Measurements from ENCODE around the gene OGFOD3. TPM values are rescaled to one million over a fixed set of nuclear protein-coding genes. Genes with fewer than 3 reads are reported as not detected.
A peak's percentile ranks its signal among the peaks of the same experiment; 100 is the strongest.
"Not testable (repeated sequence)": the region's sequence is repeated elsewhere in the genome, so short reads cannot be mapped to it uniquely, and the experiment has no call there.

OGFOD3 gene
- total RNA-seq, 5 donors from 2014 or later (not counting 1 experiment from before 2014, with no cell fraction given): 22.0 to 32.2 (median 29.2) TPM

DNA sequence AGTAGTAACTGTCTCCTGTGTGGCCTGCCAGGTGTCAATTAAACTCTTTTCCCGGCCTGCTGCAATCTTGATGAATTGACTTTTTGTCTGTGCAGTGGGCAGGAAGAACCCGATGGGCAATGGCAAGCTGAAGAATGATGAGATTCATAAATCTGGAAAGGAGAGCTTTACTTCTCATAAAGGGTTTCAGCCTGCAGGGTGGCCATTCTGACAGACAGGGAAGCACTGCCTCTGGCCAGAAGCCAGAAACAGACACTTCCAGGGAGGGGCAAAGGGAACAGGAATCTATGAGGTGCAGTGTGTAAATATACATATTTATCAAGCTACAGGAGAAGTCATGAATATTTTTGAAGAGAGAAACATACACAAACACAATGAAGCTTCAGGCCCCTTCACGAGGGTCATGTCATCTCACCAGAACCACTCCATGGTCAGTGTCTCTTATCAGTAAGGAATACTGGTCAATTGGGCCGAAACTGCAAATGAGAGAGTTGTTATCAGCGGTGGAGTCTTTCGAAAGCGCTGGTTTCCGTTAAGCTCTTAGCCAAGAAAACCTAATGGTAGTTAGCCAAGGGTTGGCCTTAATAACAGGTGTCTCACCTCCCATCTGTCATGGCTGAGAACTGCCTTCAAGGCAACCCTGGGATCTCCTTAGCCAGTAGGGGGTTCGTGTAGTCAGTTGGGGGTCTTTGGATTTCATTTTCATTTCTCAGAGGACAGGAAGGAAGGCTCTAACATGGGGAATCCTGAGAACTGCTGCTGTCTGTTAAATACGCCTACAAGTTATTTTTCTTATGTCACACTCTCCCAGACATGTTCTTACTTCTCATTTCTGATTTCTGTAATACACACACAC lies 38.9 kb upstream of the OGFOD3 start:
- Mint-ChIP-seq H3K27ac (peak overlapping the region; percentile 94 to 97), H3K27me3 (no peaks in the 10 kb centered on the region), H3K36me3 (peaks cover 9% of the 10 kb centered on the region), H3K4me1 (peaks cover 25 to 32% (median 29%) of the 10 kb centered on the region in 3 donors), H3K9me3 (no peaks in the 10 kb centered on the region), H3K4me3 (peak overlapping the region; percentile 73 to 93 (median 89))
- H3K4me1 ChIP-seq (ENCODE audit: control insufficient read depth in 1 of 2, extremely low read depth in 1 of 2, insufficient read depth in 2 of 2, low read length in 2 of 2): peaks cover 16 to 27% of the 10 kb centered on the region in 2 experiments
- H3K9me3 ChIP-seq: no peaks in the 10 kb centered on the region
- ATAC-seq (replicated peaks in 1 of 4): no peak
- H3K27me3 ChIP-seq (replicated peaks in 1 of 2; ENCODE audit: control insufficient read depth in 2 of 2, extremely low read depth in 1 of 2, insufficient read depth in 2 of 2, low read length in 1 of 2): no peaks in the 10 kb centered on the region
- peaks cover 0 to 18% of the 10 kb centered on the region in 2 donors for H3K36me3 ChIP-seq (ENCODE audit: control insufficient read depth in 2 of 2, extremely low read depth in 1 of 2, insufficient read depth in 1 of 2, low read length in 1 of 2)
- WGBS (ENCODE audit: insufficient coverage): 42% methylated on average over 2 of the region's 10 CpGs
- peak overlapping the region; percentile 80 to 86 for H3K4me3 ChIP-seq (ENCODE audit: control insufficient read depth in 1 of 2, extremely low read depth in 1 of 2, low read length in 1 of 2)
- POLR2A ChIA-PET: interaction anchor here in 1 of 2 donors (0.6 to 1.1 kb wide), 2 partner anchors 38 to 160 kb away, joined by 3 read pairs; no protein-coding TSS in a partner anchor
- CTCF ChIA-PET: interaction anchor here in 1 of 2 donors (1.1 kb wide), 1 partner anchor 8 kb away, joined by 4 read pairs; no protein-coding TSS in a partner anchor
- peak overlapping the region; percentile 89 for H3K27ac ChIP-seq (ENCODE audit: low read length)
- DNase-seq: peak in 1 of 35 experiments; percentile 32

DNA sequence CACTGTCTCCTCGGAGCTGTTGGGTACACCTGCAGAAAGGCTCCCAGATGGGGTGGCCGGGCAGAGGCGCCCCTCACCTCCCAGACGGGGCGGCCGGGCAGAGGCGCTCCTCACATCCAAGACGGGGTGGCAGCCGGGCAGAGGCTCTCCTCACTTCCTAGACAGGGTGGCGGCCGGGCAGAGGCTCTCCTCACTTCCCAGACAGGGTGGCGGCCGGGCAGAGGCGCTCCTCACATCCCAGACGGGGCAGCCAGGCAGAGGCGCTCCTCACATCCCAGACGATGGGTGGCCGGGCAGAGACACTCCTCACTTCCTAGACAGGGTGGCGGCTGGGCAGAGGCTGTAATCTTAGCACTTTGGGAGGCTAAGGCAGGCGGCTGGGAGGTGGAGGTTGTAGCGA lies 35.3 kb upstream of the OGFOD3 start:
- peaks cover 22 to 30% of the 10 kb centered on the region in 2 experiments for H3K4me1 ChIP-seq (ENCODE audit: control insufficient read depth in 1 of 2, extremely low read depth in 1 of 2, insufficient read depth in 2 of 2, low read length in 2 of 2)
- H3K9me3 ChIP-seq; H3K4me3 ChIP-seq (ENCODE audit: control insufficient read depth in 1 of 2, extremely low read depth in 1 of 2, low read length in 1 of 2); CTCF ChIA-PET; H3K9me3 Mint-ChIP-seq; ATAC-seq (replicated peaks in 1 of 4); H3K4me3 Mint-ChIP-seq; H3K27ac Mint-ChIP-seq; H3K27me3 Mint-ChIP-seq; H3K27ac ChIP-seq (ENCODE audit: low read length); DNase-seq; H3K27me3 ChIP-seq (replicated peaks in 1 of 2; ENCODE audit: control insufficient read depth in 2 of 2, extremely low read depth in 1 of 2, insufficient read depth in 2 of 2, low read length in 1 of 2); H3K36me3 ChIP-seq (ENCODE audit: control insufficient read depth in 2 of 2, extremely low read depth in 1 of 2, insufficient read depth in 1 of 2, low read length in 1 of 2); POLR2A ChIA-PET; H3K36me3 Mint-ChIP-seq: not testable (repeated sequence)
- peaks cover 38 to 45% (median 45%) of the 10 kb centered on the region in 3 donors for H3K4me1 Mint-ChIP-seq
- 97% methylated on average over 11 of the region's 21 CpGs for WGBS (ENCODE audit: insufficient coverage)

DNA sequence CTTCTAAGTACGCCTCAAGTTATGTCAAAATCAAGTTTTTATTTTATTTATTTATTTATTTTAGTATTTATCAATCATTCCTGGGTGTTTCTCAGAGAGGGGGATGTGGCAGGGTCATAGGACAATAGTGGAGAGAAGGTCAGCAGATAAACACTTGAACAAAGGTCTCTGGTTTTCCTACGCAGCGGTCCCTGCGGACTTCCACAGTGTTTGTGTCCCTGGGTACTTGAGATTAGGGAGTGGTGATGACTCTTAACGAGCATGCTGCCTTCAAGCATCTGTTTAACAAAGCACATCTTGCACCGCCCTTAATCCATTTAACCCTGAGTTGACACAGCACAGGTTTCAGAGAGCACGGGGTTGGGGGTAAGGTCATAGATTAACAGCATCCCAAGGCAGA lies 34.8 kb upstream of the OGFOD3 start:
- H3K27me3 ChIP-seq (replicated peaks in 1 of 2; ENCODE audit: control insufficient read depth in 2 of 2, extremely low read depth in 1 of 2, insufficient read depth in 2 of 2, low read length in 1 of 2); H3K27me3 Mint-ChIP-seq; H3K36me3 ChIP-seq (ENCODE audit: control insufficient read depth in 2 of 2, extremely low read depth in 1 of 2, insufficient read depth in 1 of 2, low read length in 1 of 2); H3K9me3 Mint-ChIP-seq; POLR2A ChIA-PET; ATAC-seq (replicated peaks in 1 of 4); H3K9me3 ChIP-seq; DNase-seq; H3K4me3 ChIP-seq (ENCODE audit: control insufficient read depth in 1 of 2, extremely low read depth in 1 of 2, low read length in 1 of 2); H3K27ac Mint-ChIP-seq; H3K36me3 Mint-ChIP-seq; H3K27ac ChIP-seq (ENCODE audit: low read length); CTCF ChIA-PET; H3K4me3 Mint-ChIP-seq: not testable (repeated sequence)
- 100% methylated on average over 1 of the region's 7 CpGs for WGBS (ENCODE audit: insufficient coverage)
- peaks cover 38 to 45% (median 45%) of the 10 kb centered on the region in 3 donors for H3K4me1 Mint-ChIP-seq
- H3K4me1 ChIP-seq (ENCODE audit: control insufficient read depth in 1 of 2, extremely low read depth in 1 of 2, insufficient read depth in 2 of 2, low read length in 2 of 2): peaks cover 22 to 32% of the 10 kb centered on the region in 2 experiments

DNA sequence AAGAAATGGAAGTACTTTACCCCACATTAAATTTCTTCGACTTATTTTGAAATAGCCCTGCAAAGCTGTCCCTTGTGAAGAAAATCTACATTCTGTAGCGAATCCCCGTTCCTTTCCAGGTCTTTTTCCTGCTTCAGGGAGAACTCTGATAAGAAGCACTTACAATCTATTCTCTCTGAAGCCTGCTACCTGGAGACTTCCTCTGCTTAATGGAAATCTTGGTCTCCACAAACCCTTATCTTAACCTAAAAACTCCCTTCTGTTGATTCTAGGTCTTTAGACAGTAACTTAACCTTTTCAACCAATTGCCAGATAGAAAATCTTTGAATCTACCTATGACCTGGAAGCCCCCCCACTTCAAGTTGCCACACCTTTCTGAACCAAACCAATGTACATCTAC lies 33.8 kb upstream of the OGFOD3 start:
- H3K27me3 Mint-ChIP-seq: no peaks in the 10 kb centered on the region
- POLR2A ChIA-PET: no interaction called here
- H3K9me3 Mint-ChIP-seq: no peaks in the 10 kb centered on the region
- H3K4me1 Mint-ChIP-seq: peaks cover 35 to 42% (median 42%) of the 10 kb centered on the region in 3 donors
- no peaks in the 10 kb centered on the region for H3K36me3 Mint-ChIP-seq
- peak overlapping the region in 1 of 3 donors; percentile 98 for H3K4me3 Mint-ChIP-seq
- ATAC-seq (replicated peaks in 1 of 4): no peak
- H3K27ac ChIP-seq (ENCODE audit: low read length): no peak overlapping the region
- CTCF ChIA-PET: no interaction called here
- peaks cover 15 to 35% of the 10 kb centered on the region in 2 experiments for H3K4me1 ChIP-seq (ENCODE audit: control insufficient read depth in 1 of 2, extremely low read depth in 1 of 2, insufficient read depth in 2 of 2, low read length in 2 of 2)
- no peak overlapping the region for H3K4me3 ChIP-seq (ENCODE audit: control insufficient read depth in 1 of 2, extremely low read depth in 1 of 2, low read length in 1 of 2)
- H3K27me3 ChIP-seq (replicated peaks in 1 of 2; ENCODE audit: control insufficient read depth in 2 of 2, extremely low read depth in 1 of 2, insufficient read depth in 2 of 2, low read length in 1 of 2): no peaks in the 10 kb centered on the region
- no peak for DNase-seq
- H3K27ac Mint-ChIP-seq: peak overlapping the region; percentile 95 to 98
- H3K9me3 ChIP-seq: no peaks in the 10 kb centered on the region
- WGBS (ENCODE audit: insufficient coverage): 100% methylated on average over 2 of the region's 3 CpGs
- peaks cover 2 to 7% of the 10 kb centered on the region in 2 donors for H3K36me3 ChIP-seq (ENCODE audit: control insufficient read depth in 2 of 2, extremely low read depth in 1 of 2, insufficient read depth in 1 of 2, low read length in 1 of 2)

GRCh38 chr17:82450357-82451106 lies 32.1 kb upstream of the OGFOD3 start, which contains the start of gene CYBC1:
Gene CYBC1, minus strand, starts transcription at chr17:82450752. Its CDS starts 1,498 bp downstream, at chr17:82449254.
- peak within 1 kb of the TSS; percentile 94 to 98 (median 97) for H3K4me3 Mint-ChIP-seq
- ChIA-PET CTCF (no interaction called here), POLR2A (no interaction called here)
- Histone ChIP-seq H3K27me3 (replicated peaks in 1 of 2; ENCODE audit: control insufficient read depth in 2 of 2, extremely low read depth in 1 of 2, insufficient read depth in 2 of 2, low read length in 1 of 2) (no peaks in the 10 kb centered on the region), H3K36me3 (ENCODE audit: control insufficient read depth in 2 of 2, extremely low read depth in 1 of 2, insufficient read depth in 1 of 2, low read length in 1 of 2) (peaks cover 2 to 20% of the 10 kb centered on the region in 2 donors), H3K4me1 (ENCODE audit: control insufficient read depth in 1 of 2, extremely low read depth in 1 of 2, insufficient read depth in 2 of 2, low read length in 2 of 2) (peaks cover 10 to 46% of the 10 kb centered on the region in 2 experiments), H3K4me3 (ENCODE audit: control insufficient read depth in 1 of 2, extremely low read depth in 1 of 2, low read length in 1 of 2) (peak within 1 kb of the TSS; percentile 78 to 94), H3K27ac (ENCODE audit: low read length) (peak within 1 kb of the TSS; percentile 90), H3K9me3 (no peaks in the 10 kb centered on the region)
- DNase-seq (peak; percentile 82 to 97 (median 92)), ATAC-seq (replicated peaks in 1 of 4) (peak; percentile 77 to 87 (median 79))
- WGBS (ENCODE audit: insufficient coverage): under 1% methylated on average over 88 of the region's 91 CpGs
- H3K27me3 Mint-ChIP-seq: no peaks in the 10 kb centered on the region
- peaks cover 38 to 45% (median 41%) of the 10 kb centered on the region in 3 donors for H3K4me1 Mint-ChIP-seq
- H3K9me3 Mint-ChIP-seq: no peaks in the 10 kb centered on the region
- peak within 1 kb of the TSS; percentile 98 for H3K27ac Mint-ChIP-seq
- no peaks in the 10 kb centered on the region for H3K36me3 Mint-ChIP-seq

GRCh38 chr17:82449883-82450356 lies 31.5 kb upstream of the OGFOD3 start:
- CTCF ChIA-PET: interaction anchor here in 1 of 2 donors (1.6 kb wide), 1 partner anchor 8 kb away, joined by 4 read pairs; no protein-coding TSS in a partner anchor
- peak; percentile 3 to 8 (median 4) for ATAC-seq (replicated peaks in 1 of 4)
- POLR2A ChIA-PET: no interaction called here

More at GRCh38 chr17:82449883-82450356, 31.5 kb upstream of the OGFOD3 start:
- H3K4me3 Mint-ChIP-seq: peak overlapping the region; percentile 94 to 98 (median 97)
- Histone ChIP-seq H3K4me1 (ENCODE audit: control insufficient read depth in 1 of 2, extremely low read depth in 1 of 2, insufficient read depth in 2 of 2, low read length in 2 of 2) (peaks cover 10 to 52% of the 10 kb centered on the region in 2 experiments), H3K9me3 (no peaks in the 10 kb centered on the region), H3K27me3 (replicated peaks in 1 of 2; ENCODE audit: control insufficient read depth in 2 of 2, extremely low read depth in 1 of 2, insufficient read depth in 2 of 2, low read length in 1 of 2) (no peaks in the 10 kb centered on the region), H3K36me3 (ENCODE audit: control insufficient read depth in 2 of 2, extremely low read depth in 1 of 2, insufficient read depth in 1 of 2, low read length in 1 of 2) (peaks cover 7 to 26% of the 10 kb centered on the region in 2 donors), H3K27ac (ENCODE audit: low read length) (peak overlapping the region; percentile 90), H3K4me3 (ENCODE audit: control insufficient read depth in 1 of 2, extremely low read depth in 1 of 2, low read length in 1 of 2) (peak overlapping the region; percentile 78 to 94)
- peaks cover 38 to 45% (median 41%) of the 10 kb centered on the region in 3 donors for H3K4me1 Mint-ChIP-seq
- DNase-seq: peak in 16 of 35 experiments; percentile 4 to 36 (median 14)
- H3K27me3 Mint-ChIP-seq: no peaks in the 10 kb centered on the region
- H3K36me3 Mint-ChIP-seq: no peaks in the 10 kb centered on the region
- H3K27ac Mint-ChIP-seq: peak overlapping the region; percentile 96 to 98
- no peaks in the 10 kb centered on the region for H3K9me3 Mint-ChIP-seq
- 3% methylated on average over 13 of the region's 18 CpGs for WGBS (ENCODE audit: insufficient coverage)

Measured in T-cell (primary cell).